Nephron (organoid): ENCODE data around the gene ZNF512B.
"Not testable (repeated sequence)": the region's sequence is repeated elsewhere in the genome, so short reads cannot be mapped to it uniquely, and the experiment has no call there.

Experiments used
- H3K27ac Mint-ChIP-seq, 3 experiments: 2 replicates each; pipeline ENCODE4 v1.8.0; 2020; ENCODE audit warnings: mixed read lengths in 3 of 3, mild to moderate bottlenecking in 2 of 3, moderate library complexity in 1 of 3
- H3K27me3 Mint-ChIP-seq: 2 replicates; pipeline ENCODE4 v1.8.0; 2021; ENCODE audit warnings: low read depth, mild to moderate bottlenecking, moderate library complexity, mixed read lengths
- H3K36me3 Mint-ChIP-seq: 2 replicates; pipeline ENCODE4 v1.8.0; 2020; ENCODE audit warnings: low read depth, mixed read lengths
- H3K4me1 Mint-ChIP-seq: 2 replicates; pipeline ENCODE4 v1.8.0; 2020; ENCODE audit warnings: mixed read lengths
- H3K4me3 Mint-ChIP-seq, 3 experiments: 2 replicates each; pipeline ENCODE4 v1.8.0; 2020; ENCODE audit warnings: mild to moderate bottlenecking in 3 of 3, mixed read lengths in 3 of 3, moderate library complexity in 2 of 3
- H3K9me3 Mint-ChIP-seq: 2 replicates; pipeline ENCODE4 v1.8.0; 2020; ENCODE audit warnings: mixed read lengths
- CTCF ChIP-seq, 3 experiments: fragments of 200-600 bp; sonication (generic); IDR thresholded peaks; one replicate each; pipeline ENCODE4 v1.5.0; 2021; ENCODE audit warnings: antibody characterized with exemption in 3 of 3; ENCODE audit not compliant: unreplicated experiment in 3 of 3

The ZNF512B gene

GRCh38 chr20:63933646-63934045 lies 36.1 kb downstream of the ZNF512B start:
- TF ChIP-seq CTCF (IDR thresholded peaks at IDR 0.05; ENCODE audit: unreplicated experiment in 3 of 3) = no peak
- no peak overlapping the region for H3K27ac Mint-ChIP-seq
- no peaks in the 10 kb centered on the region for H3K9me3 Mint-ChIP-seq
- peaks cover 59% of the 10 kb centered on the region for H3K36me3 Mint-ChIP-seq
- no peaks in the 10 kb centered on the region for H3K27me3 Mint-ChIP-seq
- H3K4me3 Mint-ChIP-seq = no peak overlapping the region
- peaks cover 5% of the 10 kb centered on the region for H3K4me1 Mint-ChIP-seq

- no peak for TF ChIP-seq CTCF (IDR thresholded peaks at IDR 0.05; ENCODE audit: unreplicated experiment in 3 of 3)
- Mint-ChIP-seq H3K27me3 (no peaks in the 10 kb centered on the region), H3K36me3 (peaks cover 62% of the 10 kb centered on the region), H3K9me3 (no peaks in the 10 kb centered on the region), H3K4me1 (peaks cover 5% of the 10 kb centered on the region), H3K27ac (no peak overlapping the region), H3K4me3 (no peak overlapping the region)
Measured at GRCh38 chr20:63932606-63933160, 37.0 kb downstream of the ZNF512B start.

- Mint-ChIP-seq H3K4me3 (no peak overlapping the region), H3K27me3 (no peaks in the 10 kb centered on the region), H3K27ac (no peak overlapping the region), H3K9me3 (no peaks in the 10 kb centered on the region), H3K4me1 (peaks cover 5% of the 10 kb centered on the region), H3K36me3 (peaks cover 65% of the 10 kb centered on the region)
- TF ChIP-seq CTCF (IDR thresholded peaks at IDR 0.05; ENCODE audit: unreplicated experiment in 3 of 3) = no peak
Measured at GRCh38 chr20:63931735-63932134, 38.0 kb downstream of the ZNF512B start.

GRCh38 chr20:63930971-63931553 lies 38.7 kb downstream of the ZNF512B start:
- Mint-ChIP-seq H3K27ac (no peak overlapping the region), H3K36me3 (peaks cover 68% of the 10 kb centered on the region), H3K27me3 (no peaks in the 10 kb centered on the region), H3K9me3 (no peaks in the 10 kb centered on the region), H3K4me3 (no peak overlapping the region), H3K4me1 (peaks cover 9% of the 10 kb centered on the region)
- TF ChIP-seq CTCF (IDR thresholded peaks at IDR 0.05; ENCODE audit: unreplicated experiment in 3 of 3) = no peak

- not testable (repeated sequence) for H3K9me3 Mint-ChIP-seq, H3K27ac Mint-ChIP-seq, H3K27me3 Mint-ChIP-seq, H3K4me3 Mint-ChIP-seq, H3K4me1 Mint-ChIP-seq
- peaks cover 59% of the 10 kb centered on the region for H3K36me3 Mint-ChIP-seq
Measured at GRCh38 chr20:63929473-63929883, 40.3 kb downstream of the ZNF512B start.

- Mint-ChIP-seq H3K4me1 (peaks cover 5% of the 10 kb centered on the region), H3K27ac (no peak overlapping the region), H3K9me3 (no peaks in the 10 kb centered on the region), H3K4me3 (no peak overlapping the region), H3K27me3 (no peaks in the 10 kb centered on the region), H3K36me3 (peaks cover 55% of the 10 kb centered on the region)
- TF ChIP-seq CTCF (IDR thresholded peaks at IDR 0.05; ENCODE audit: unreplicated experiment in 3 of 3) = no peak
Measured at GRCh38 chr20:63929071-63929470, 40.7 kb downstream of the ZNF512B start.
